NT2/D1 (cell line): ENCODE data around the gene IL36G.

Source experiments
- DNase-seq: peaks from one replicate; pipeline ENCODE4 v3.0.0-alpha.2; 2011; ENCODE audit warnings: low read depth, low spot score
- H3K27me3 ChIP-seq: 2 replicates; pipeline ENCODE4 v1.6.0; 2011; ENCODE audit warnings: mild to moderate bottlenecking; ENCODE audit not compliant: insufficient read length, insufficient read depth
- H3K36me3 ChIP-seq: 2 replicates; pipeline ENCODE4 v1.6.1; 2011; ENCODE audit warnings: mild to moderate bottlenecking, low read length, mixed read lengths; ENCODE audit not compliant: insufficient read depth, insufficient read length
- H3K4me1 ChIP-seq: 2 replicates; pipeline ENCODE4 v1.5.1; 2011; ENCODE audit not compliant: insufficient read depth, insufficient read length
- H3K4me3 ChIP-seq: 2 replicates; pipeline ENCODE4 v1.5.1; 2011; ENCODE audit warnings: low read depth; ENCODE audit not compliant: insufficient read length
- H3K9ac ChIP-seq: 2 replicates; pipeline ENCODE4 v1.6.0; 2011; ENCODE audit warnings: low read depth; ENCODE audit not compliant: insufficient read length
- H3K9me3 ChIP-seq: 2 replicates; pipeline ENCODE4 v1.5.1; 2011; ENCODE audit warnings: mild to moderate bottlenecking, low read length; ENCODE audit not compliant: insufficient read depth
- SUZ12 ChIP-seq: IDR thresholded peaks from 2 replicates; pipeline ENCODE4 v1.6.1; 2011; ENCODE audit not compliant: insufficient read length, insufficient read depth; ENCODE audit errors: extremely low read depth
- YY1 ChIP-seq: IDR thresholded peaks from 2 replicates; pipeline ENCODE4 v1.6.1; 2011; ENCODE audit not compliant: insufficient read length, insufficient read depth
- ZNF274 ChIP-seq: IDR thresholded peaks from 2 replicates; pipeline ENCODE4 v1.6.1; 2011; ENCODE audit warnings: mild to moderate bottlenecking, low read depth, low read length

IL36G gene

DNA sequence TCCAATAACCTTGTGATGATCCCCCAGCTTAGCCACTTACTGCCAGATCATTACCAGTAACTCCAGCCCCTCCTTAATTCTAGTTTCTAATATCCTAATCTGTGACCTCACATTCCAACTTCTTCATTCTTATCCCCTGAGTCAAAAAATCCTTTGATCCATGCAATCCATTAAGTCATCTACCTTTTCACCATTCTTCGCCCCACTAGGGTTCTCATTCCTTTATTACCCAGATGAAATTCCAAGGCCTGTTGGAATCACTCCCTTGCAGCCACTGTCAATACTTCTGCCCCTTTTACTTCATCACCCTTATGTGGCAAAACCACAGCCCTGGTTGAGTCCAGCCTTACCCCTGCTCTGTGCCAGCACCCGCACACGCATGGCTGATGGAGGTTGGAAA lies 20.3 kb upstream of the IL36G start:
- peaks cover 2% of the 10 kb centered on the region for H3K4me1 ChIP-seq
- DNase-seq = no peak
- H3K9me3 ChIP-seq = no peaks in the 10 kb centered on the region
- H3K9ac ChIP-seq = no peak overlapping the region
- H3K27me3 ChIP-seq = peaks cover 5% of the 10 kb centered on the region
- H3K36me3 ChIP-seq = no peaks in the 10 kb centered on the region
- no peak overlapping the region for H3K4me3 ChIP-seq
- TF ChIP-seq ZNF274 (no peak), SUZ12 (no peak), YY1 (no peak)

DNA sequence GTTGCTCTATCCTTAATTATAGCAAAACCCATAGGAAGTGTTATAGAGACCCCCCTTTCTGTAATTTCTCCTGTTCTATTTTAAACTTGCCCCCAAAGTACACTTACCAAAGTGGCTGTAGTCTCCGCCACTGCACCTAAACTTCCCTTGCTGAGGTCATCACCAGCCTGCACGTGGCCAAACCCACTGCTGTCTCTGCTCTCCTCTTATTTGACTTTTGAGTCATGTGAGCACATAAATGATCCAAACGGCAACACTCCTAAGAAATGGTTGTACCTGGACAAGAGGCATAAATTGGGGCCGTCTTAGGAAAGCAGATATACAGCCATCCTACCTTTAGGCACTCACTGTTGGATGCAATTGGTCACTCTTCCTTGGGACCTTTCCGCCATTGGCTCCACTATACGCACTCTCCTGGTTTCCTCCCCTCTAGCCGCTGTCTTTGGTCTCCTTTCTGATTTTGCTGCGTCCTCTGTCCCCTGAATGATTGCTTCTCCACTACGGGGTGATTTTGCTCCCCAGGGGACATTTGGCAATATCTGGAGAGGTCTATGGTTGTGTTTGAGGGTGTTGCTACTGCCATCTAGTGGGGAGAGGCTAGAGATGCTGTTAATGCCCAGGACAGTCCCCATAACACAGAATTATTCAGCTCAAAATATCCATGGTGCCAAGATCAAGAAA lies 19.2 kb upstream of the IL36G start:
- H3K36me3 ChIP-seq = no peaks in the 10 kb centered on the region
- peaks cover 5% of the 10 kb centered on the region for H3K27me3 ChIP-seq
- no peak overlapping the region for H3K4me3 ChIP-seq
- no peaks in the 10 kb centered on the region for H3K9me3 ChIP-seq
- peak; percentile 44 for DNase-seq
- peaks cover 2% of the 10 kb centered on the region for H3K4me1 ChIP-seq
- TF ChIP-seq ZNF274 = no peak
- TF ChIP-seq SUZ12 = no peak
- no peak for TF ChIP-seq YY1
- no peak overlapping the region for H3K9ac ChIP-seq

DNA sequence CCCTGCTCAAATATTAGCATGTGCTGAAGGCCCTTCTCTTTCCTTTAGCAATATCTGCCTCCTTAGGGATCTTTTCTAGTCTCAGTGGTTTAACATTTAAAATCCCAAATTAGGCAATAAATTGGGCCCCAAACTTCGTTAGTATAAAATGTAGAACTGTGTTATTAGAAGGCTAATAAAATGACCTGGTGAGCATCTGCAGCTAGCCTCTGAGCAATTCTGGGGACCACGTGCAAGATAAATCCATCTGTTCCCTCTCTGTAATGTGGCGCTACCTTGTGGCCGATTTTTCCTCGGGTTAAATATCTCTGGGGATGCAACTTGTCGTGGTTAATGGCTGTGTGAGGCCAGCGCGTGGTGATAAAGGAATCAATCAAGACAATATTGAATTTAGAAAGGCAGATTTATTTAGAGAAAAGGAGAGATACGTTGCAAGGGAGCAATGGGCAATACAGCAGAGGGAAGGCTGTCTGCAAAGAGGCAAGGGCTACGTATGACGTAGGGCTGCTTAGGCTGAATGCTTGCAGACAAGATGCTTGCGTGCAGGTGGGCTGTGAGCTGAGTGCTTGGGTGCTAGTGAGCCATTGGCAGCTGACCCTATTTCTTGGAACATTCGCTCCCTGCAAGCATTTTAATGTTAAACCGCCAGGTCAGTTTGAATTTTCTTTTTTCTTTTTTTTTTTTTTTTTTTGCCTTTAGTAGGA lies 18.5 kb upstream of the IL36G start:
- no peak overlapping the region for H3K9ac ChIP-seq
- TF ChIP-seq ZNF274 = no peak
- H3K9me3 ChIP-seq = no peaks in the 10 kb centered on the region
- peak; percentile 51 for DNase-seq
- H3K36me3 ChIP-seq = no peaks in the 10 kb centered on the region
- H3K4me3 ChIP-seq = no peak overlapping the region
- H3K4me1 ChIP-seq = peaks cover 2% of the 10 kb centered on the region
- peaks cover 5% of the 10 kb centered on the region for H3K27me3 ChIP-seq

DNA sequence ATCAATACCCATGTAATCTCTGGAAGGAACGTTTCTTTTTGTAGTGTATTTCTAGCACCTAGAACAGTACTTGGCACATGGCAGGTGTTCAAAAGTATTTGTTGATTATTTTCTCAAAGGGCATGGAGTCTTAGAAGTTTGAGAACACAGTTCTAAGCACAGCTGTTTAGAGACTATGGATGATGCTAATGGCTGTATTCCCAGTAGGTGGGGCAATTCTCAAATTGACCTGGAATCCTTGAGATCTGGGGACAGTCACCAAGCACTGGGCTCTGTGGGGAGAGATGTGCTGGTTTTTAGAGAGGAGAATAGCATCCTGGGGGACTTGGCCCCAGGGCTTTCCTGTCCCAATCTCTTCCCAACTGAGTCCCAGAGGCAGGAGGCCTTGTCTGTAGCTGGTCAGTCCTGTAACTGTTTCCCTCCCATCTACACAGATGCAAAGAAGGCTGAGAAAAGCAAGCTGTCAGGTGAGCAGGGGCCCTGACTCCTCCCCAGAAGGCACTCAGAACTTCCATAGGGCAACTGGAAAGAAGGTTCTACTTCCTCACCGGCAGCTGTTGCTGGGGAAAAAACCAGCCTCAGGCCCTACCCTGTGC lies 17.5 kb upstream of the IL36G start:
- TF ChIP-seq ZNF274 (no peak), SUZ12 (no peak), YY1 (no peak)
- H3K9me3 ChIP-seq = no peaks in the 10 kb centered on the region
- H3K4me1 ChIP-seq = peaks cover 2% of the 10 kb centered on the region
- no peak overlapping the region for H3K9ac ChIP-seq
- H3K36me3 ChIP-seq = no peaks in the 10 kb centered on the region
- no peak overlapping the region for H3K4me3 ChIP-seq
- H3K27me3 ChIP-seq = peaks cover 3% of the 10 kb centered on the region
- DNase-seq = no peak

DNA sequence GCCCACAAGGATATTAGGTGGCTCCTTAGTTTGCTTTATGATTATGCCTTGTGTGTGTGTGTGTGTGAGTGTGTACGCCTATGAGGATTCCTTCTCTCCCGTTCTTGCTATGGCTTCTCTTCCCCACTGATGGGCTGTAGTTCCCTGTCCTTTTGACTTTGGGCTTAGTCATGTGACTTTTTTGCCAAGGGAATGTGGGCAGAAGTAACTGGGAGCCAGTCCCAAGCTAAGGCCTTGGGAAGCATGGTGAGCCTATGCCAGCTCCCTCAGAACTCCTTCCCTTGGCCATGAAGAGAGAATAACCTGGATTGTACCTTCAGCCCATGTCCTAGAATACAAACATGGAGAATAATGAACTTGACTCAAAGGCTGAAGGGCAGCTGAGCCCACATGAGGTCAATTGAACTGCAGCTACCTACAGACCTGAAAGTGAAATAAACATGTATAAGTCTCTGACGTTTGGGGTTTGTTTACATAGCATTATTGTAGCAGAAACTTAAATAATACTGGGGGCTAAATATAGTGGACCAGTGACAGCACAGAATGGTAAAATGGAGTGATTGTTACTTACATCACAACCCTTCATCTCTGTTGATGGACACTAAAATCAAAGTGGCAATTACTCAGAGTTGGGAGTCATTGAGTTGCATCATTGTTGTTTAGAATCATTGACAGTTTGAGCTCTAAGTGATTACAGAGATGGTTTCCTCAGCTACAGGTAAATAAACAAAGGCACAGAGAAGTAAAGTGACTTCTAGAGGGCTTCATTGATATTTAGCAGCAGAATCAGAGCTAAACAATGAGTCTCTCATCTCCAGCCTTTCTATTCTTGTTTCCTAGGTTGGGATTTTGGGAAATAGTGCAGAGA lies 15.3 kb upstream of the IL36G start:
- peaks cover 2% of the 10 kb centered on the region for H3K4me1 ChIP-seq
- no peak overlapping the region for H3K9ac ChIP-seq
- no peaks in the 10 kb centered on the region for H3K27me3 ChIP-seq
- TF ChIP-seq YY1 = no peak
- TF ChIP-seq ZNF274 = no peak
- no peak for TF ChIP-seq SUZ12
- no peak for DNase-seq
- no peaks in the 10 kb centered on the region for H3K9me3 ChIP-seq
- H3K36me3 ChIP-seq = no peaks in the 10 kb centered on the region
- no peak overlapping the region for H3K4me3 ChIP-seq

DNA sequence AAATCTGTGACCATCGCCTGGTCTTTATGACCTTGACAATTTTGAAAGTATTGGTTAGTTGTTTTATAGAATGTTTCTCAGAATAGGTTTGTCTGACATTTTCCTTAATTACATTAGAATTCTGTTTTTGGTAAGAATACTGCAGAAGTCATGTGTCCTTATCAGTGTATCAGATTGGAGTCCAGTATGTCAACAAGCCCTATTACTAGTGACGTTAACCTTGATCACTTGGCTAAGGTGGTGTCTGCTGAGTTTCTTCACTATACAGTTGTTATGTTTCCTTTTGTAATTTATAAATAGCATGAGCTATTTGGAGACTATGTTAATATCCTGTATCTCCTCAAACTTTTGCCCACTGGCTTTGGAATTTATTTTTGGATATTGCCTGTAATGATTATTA lies 10.8 kb upstream of the IL36G start:
- Histone ChIP-seq H3K9me3 (no peaks in the 10 kb centered on the region), H3K4me1 (no peaks in the 10 kb centered on the region), H3K36me3 (no peaks in the 10 kb centered on the region), H3K4me3 (no peak overlapping the region), H3K27me3 (no peaks in the 10 kb centered on the region), H3K9ac (no peak overlapping the region)
- TF ChIP-seq YY1 (no peak), ZNF274 (no peak), SUZ12 (no peak)
- DNase-seq = no peak
